MM.1S (cell line): ENCODE results near the gene STMN3.

Experiments used
- DNase-seq: peaks from one replicate; pipeline ENCODE4 v3.0.0-alpha.2; 2015
- H2AFZ ChIP-seq: fragments of 300-600 bp; sonication (generic); 2 replicates; pipeline ENCODE4 v1.6.0; 2016; ENCODE audit warnings: antibody characterized with exemption, low read length
- H3F3A ChIP-seq: fragments of 300-600 bp; sonication (generic); 2 replicates; pipeline ENCODE4 v1.6.1; 2016; ENCODE audit warnings: mild to moderate bottlenecking, antibody characterized with exemption, low read length, moderate library complexity, mixed read lengths; ENCODE audit not compliant: insufficient read depth
- H3K27ac ChIP-seq: fragments of 300-600 bp; sonication (generic); 2 replicates; pipeline ENCODE4 v1.5.1; 2016; ENCODE audit warnings: mild to moderate bottlenecking, low read length
- H3K27me3 ChIP-seq: fragments of 300-600 bp; sonication (generic); replicated peaks from 2 replicates; pipeline ENCODE4 v1.6.0; 2016; ENCODE audit warnings: low read length; ENCODE audit not compliant: insufficient read depth
- H3K36me3 ChIP-seq: fragments of 300-600 bp; sonication (generic); replicated peaks from 2 replicates; pipeline ENCODE4 v1.6.1; 2016; ENCODE audit warnings: mild to moderate bottlenecking, low read length, mixed read lengths; ENCODE audit not compliant: insufficient read depth
- H3K4me1 ChIP-seq: fragments of 300-600 bp; sonication (generic); 2 replicates; pipeline ENCODE4 v1.6.1; 2016; ENCODE audit warnings: low read length, mixed read lengths
- H3K4me2 ChIP-seq: fragments of 300-600 bp; sonication (generic); 2 replicates; pipeline ENCODE4 v1.6.0; 2016; ENCODE audit warnings: low read depth, low read length
- H3K4me3 ChIP-seq: fragments of 300-600 bp; sonication (generic); 2 replicates; pipeline ENCODE4 v1.5.1; 2016; ENCODE audit warnings: low read length, mixed read lengths
- H3K79me2 ChIP-seq: fragments of 300-600 bp; sonication (generic); 2 replicates; pipeline ENCODE4 v1.6.1; 2016; ENCODE audit warnings: mixed run types, low read length, mixed read lengths
- H3K9ac ChIP-seq: fragments of 300-600 bp; sonication (generic); 2 replicates; pipeline ENCODE4 v1.6.1; 2016; ENCODE audit warnings: low read length, mixed read lengths
- H3K9me2 ChIP-seq: fragments of 300-600 bp; sonication (generic); replicated peaks from 2 replicates; pipeline ENCODE4 v1.6.1; 2016; ENCODE audit warnings: mild to moderate bottlenecking, low read length, mixed read lengths; ENCODE audit not compliant: insufficient read depth
- H3K9me3 ChIP-seq: fragments of 300-600 bp; sonication (generic); replicated peaks from 2 replicates; pipeline ENCODE4 v1.6.1; 2016; ENCODE audit warnings: mild to moderate bottlenecking, low read length, mixed read lengths; ENCODE audit not compliant: insufficient read depth
- H4K20me1 ChIP-seq: fragments of 300-600 bp; sonication (generic); 2 replicates; pipeline ENCODE4 v1.6.1; 2016; ENCODE audit warnings: mild to moderate bottlenecking, low read length, moderate library complexity, mixed read lengths; ENCODE audit not compliant: insufficient read depth
- EZH2 ChIP-seq: fragments of 300-600 bp; sonication (generic); optimal IDR thresholded peaks from 2 replicates; pipeline ENCODE3; 2017; ENCODE audit warnings: low read depth, mild to moderate bottlenecking, antibody characterized with exemption, low read length, mixed read lengths
- EZH2phosphoT487 ChIP-seq: fragments of 300-600 bp; sonication (generic); IDR thresholded peaks from 2 replicates; pipeline ENCODE4 v1.6.1; 2018; ENCODE audit warnings: antibody characterized with exemption, low read length
- TF ChIP-seq, protein P1 (sequence below): fragments of 300-600 bp; sonication (generic); IDR thresholded peaks from 2 replicates; pipeline ENCODE4 v1.5.1; 2016; ENCODE audit warnings: antibody characterized with exemption, low read length, mixed read lengths

The STMN3 gene

DNA sequence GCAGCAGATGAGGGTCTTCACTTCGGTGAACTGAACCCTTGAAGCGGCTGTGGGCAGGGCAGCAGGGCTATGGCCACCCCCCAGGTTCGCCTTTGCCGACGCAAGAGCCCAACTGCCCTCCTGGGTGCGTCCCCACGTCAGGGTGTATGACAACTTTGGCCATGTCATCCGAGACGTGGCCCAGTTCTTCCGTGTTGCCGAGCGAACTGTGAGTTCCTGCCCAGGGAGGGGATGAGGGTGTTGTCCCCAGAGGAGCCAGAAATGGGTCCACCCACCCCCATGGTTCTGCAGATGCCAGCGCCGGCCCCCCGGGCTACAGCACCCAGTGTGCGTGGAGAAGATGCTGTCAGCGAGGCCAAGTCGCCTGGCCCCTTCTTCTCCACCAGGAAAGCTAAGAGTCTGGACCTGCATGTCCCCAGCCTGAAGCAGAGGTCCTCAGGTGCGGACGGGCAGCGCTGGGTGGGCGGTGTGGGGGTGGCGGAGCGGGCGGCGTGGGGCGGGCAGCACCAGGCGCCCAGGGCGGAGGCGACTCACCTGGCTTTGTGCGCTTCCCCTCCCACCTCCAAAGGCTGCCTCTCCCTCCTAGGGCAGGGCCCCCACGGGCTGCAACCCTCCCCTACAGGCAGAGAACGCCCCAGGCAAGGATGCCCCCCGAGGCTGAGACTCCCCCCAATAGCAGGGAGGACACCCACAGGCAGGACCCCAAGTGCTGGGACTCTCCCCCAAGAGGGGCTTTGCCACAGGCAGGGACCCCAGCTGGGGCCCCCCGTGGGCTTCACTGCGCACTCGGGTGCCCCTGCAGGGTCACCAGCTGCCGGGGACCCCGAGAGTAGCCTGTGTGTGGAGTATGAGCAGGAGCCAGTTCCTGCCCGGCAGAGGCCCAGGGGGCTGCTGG is 37.0 kb upstream of the STMN3 start:
- no peak for TF ChIP-seq EZH2
- TF ChIP-seq EZH2phosphoT487 = no peak
- TF ChIP-seq, protein P1, sequence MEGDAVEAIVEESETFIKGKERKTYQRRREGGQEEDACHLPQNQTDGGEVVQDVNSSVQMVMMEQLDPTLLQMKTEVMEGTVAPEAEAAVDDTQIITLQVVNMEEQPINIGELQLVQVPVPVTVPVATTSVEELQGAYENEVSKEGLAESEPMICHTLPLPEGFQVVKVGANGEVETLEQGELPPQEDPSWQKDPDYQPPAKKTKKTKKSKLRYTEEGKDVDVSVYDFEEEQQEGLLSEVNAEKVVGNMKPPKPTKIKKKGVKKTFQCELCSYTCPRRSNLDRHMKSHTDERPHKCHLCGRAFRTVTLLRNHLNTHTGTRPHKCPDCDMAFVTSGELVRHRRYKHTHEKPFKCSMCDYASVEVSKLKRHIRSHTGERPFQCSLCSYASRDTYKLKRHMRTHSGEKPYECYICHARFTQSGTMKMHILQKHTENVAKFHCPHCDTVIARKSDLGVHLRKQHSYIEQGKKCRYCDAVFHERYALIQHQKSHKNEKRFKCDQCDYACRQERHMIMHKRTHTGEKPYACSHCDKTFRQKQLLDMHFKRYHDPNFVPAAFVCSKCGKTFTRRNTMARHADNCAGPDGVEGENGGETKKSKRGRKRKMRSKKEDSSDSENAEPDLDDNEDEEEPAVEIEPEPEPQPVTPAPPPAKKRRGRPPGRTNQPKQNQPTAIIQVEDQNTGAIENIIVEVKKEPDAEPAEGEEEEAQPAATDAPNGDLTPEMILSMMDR = no peak
- no peaks in the 10 kb centered on the region for H3K9me2 ChIP-seq
- H2AFZ ChIP-seq = no peak overlapping the region
- no peak overlapping the region for H3K9ac ChIP-seq
- no peak for DNase-seq
- no peak overlapping the region for H3K27ac ChIP-seq
- H3K4me1 ChIP-seq = no peaks in the 10 kb centered on the region
- no peaks in the 10 kb centered on the region for H3F3A ChIP-seq
- no peaks in the 10 kb centered on the region for H3K36me3 ChIP-seq
- H4K20me1 ChIP-seq = no peaks in the 10 kb centered on the region
- H3K27me3 ChIP-seq = no peaks in the 10 kb centered on the region
- no peaks in the 10 kb centered on the region for H3K9me3 ChIP-seq
- no peak overlapping the region for H3K4me2 ChIP-seq
- no peaks in the 10 kb centered on the region for H3K79me2 ChIP-seq
- no peak overlapping the region for H3K4me3 ChIP-seq

DNA sequence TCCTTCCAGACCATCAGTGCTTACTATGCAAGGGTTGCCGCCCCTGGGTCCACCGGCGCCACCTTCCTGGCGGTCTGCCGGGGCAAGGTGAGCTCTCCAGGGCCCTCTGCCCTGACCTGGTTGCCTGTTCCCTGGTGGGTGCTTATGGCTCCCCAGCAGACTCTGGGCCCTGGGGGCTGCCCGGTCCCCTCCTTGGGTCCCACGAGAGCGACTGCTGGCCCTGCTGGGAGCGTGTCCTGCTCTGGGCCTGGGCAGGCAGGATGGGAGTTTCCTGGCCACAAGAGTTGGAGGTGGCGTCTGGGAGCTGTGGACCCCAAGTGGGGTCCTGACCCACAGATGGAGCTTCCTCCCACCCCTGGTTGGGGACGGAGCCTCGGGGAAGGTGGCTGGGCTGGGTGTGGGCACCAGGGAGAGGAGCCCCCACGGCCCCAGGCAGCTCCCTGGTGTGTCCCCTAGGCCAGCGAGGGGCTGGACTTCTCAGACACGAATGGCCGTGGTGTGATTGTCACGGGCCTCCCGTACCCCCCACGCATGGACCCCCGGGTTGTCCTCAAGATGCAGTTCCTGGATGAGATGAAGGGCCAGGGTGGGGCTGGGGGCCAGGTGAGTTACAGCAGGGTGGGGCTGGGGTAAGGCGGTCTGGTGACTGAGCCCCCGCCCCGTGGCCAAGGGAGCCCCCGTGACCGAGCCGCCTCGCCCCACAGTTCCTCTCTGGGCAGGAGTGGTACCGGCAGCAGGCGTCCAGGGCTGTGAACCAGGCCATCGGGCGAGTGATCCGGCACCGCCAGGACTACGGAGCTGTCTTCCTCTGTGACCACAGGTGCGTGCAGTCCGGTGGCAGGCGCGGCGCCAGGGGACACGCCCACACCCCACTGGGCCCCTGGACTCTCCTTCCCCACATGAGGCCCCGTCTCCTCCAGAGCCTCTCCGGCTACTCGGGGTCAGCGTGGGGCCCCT is 36.1 kb upstream of the STMN3 start:
- Histone ChIP-seq H3K36me3 (no peaks in the 10 kb centered on the region), H3K27me3 (no peaks in the 10 kb centered on the region), H3K27ac (no peak overlapping the region), H3F3A (no peaks in the 10 kb centered on the region), H3K4me2 (no peak overlapping the region), H3K4me1 (no peaks in the 10 kb centered on the region), H2AFZ (no peak overlapping the region), H3K9me3 (no peaks in the 10 kb centered on the region), H3K79me2 (no peaks in the 10 kb centered on the region), H4K20me1 (no peaks in the 10 kb centered on the region), H3K9ac (no peak overlapping the region), H3K9me2 (no peaks in the 10 kb centered on the region), H3K4me3 (no peak overlapping the region)
- TF ChIP-seq, protein P1 = no peak
- TF ChIP-seq EZH2 = no peak
- TF ChIP-seq EZH2phosphoT487 = no peak
- DNase-seq = no peak

DNA sequence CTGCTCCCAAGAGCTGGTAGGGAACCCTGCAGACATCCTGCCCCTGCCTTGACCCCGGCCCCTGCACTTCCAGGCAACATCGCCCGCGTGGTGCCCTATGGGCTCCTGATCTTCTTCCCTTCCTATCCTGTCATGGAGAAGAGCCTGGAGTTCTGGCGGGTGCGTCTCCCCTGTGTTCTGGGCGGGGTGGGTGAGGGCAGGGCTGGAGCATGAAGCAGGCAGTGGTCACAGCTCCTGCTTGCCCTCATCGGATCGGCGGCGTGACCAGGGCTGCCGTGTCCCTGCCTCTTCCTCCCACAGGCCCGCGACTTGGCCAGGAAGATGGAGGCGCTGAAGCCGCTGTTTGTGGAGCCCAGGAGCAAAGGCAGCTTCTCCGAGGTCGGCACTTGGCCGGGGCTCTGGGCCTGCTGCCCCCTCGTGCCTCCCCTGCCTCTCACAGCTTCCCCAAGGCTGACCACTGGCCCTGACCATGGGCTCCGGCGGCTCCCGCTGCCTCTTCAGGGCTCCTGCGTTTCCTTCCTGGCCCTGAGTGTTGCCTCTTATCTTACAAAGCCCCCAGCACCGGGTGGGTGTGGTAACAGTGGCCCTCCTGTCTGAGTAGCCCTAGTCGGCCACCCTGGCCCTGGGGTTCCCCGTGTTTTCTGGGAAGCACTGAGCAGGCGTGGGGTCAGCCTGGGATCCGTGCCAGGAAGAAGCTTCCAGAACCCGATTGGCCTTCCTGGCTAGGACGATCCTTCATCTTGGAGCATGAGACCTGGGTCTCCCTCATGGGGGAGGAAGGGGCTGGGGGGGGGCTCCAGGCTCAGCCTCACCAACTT is 35.2 kb upstream of the STMN3 start:
- Histone ChIP-seq H3F3A (no peaks in the 10 kb centered on the region), H3K4me1 (no peaks in the 10 kb centered on the region), H3K27ac (no peak overlapping the region), H3K9me2 (no peaks in the 10 kb centered on the region), H3K9ac (no peak overlapping the region), H3K27me3 (no peaks in the 10 kb centered on the region), H2AFZ (no peak overlapping the region), H3K4me2 (no peak overlapping the region), H4K20me1 (no peaks in the 10 kb centered on the region), H3K36me3 (no peaks in the 10 kb centered on the region), H3K79me2 (no peaks in the 10 kb centered on the region), H3K4me3 (no peak overlapping the region), H3K9me3 (no peaks in the 10 kb centered on the region)
- TF ChIP-seq EZH2phosphoT487 (no peak), EZH2 (no peak)
- TF ChIP-seq, protein P1 = no peak
- DNase-seq = no peak
